ENCODE data around the gene RAC2. TPM values are rescaled to one million over a fixed set of nuclear protein-coding genes. Genes with fewer than 3 reads are reported as not detected.

The RAC2 gene
- total and polyA plus RNA-seq, 2 of the 8 experiments (the other 6 are each of a cell fraction or from before 2014, with no cell fraction given): 2.3 to 4.3 TPM

DNA sequence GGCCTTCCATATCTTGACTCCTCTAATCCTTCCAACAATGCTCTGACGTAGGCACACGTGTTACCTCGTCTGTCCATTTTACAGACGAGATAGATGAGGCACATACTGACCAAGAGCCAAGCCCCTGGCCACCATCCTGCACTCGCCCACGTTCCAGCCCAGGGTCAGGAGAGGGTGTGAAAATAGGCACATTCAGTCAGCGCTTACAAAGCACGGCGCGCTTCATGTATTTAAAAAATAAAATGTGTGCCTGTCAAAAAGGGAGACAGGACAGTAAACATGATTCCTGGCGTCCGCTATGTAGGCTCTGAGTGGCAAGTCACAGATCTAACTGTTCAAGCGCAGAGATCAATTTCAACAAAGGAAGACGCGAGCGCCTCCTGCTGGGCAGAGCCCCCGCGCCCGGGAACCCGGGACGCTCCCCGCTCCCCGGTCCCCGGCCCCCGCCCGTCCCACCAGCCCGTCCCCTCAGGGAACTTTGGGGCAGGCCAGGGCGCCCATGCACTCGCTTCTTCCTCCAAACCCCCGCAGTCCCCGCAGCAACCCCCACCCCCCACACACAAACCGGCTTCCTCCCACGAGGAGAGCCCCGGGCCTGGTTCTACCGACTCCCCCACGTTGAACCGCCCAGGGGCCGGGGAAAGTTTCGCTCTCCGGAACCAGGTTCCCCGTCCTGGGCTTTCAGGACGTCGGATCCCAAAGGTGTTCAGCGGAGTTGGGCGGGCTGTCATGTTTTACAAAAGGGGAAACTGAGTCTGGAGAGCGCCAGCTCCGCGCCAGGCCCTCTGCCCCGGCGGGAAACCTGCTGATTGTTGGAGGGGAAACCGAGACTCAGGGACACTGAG, 45.6 kb downstream of the RAC2 start:
- peaks cover 5% of the 10 kb centered on the region for H3K23me2 ChIP-seq (ENCODE audit: low read depth, low read length)
- H4K8ac ChIP-seq (ENCODE audit: extremely low read depth, insufficient read depth, low read length): peak overlapping the region; percentile 88; the same call in 1 of the 2 replicates
- ChIA-PET POLR2A (ENCODE audit: partially characterized antibody) (interaction anchor here (0.9 to 1.5 kb wide), 6 partner anchors 9 to 188 kb away, joined by 3 to 4 read pairs (median 3); no protein-coding TSS in a partner anchor), CTCF (ENCODE audit: partially characterized antibody) (interaction anchor here (0.6 to 7.7 kb wide), 40 partner anchors 9 to 401 kb away, joined by 3 to 77 read pairs (median 4); partner anchors contain the start of genes C1QTNF6 and SSTR3)
- peak overlapping the region; percentile 83 for H4K5ac ChIP-seq (ENCODE audit: insufficient read length, low read depth, low read length)
- H3K9me3 ChIP-seq (ENCODE audit: insufficient read depth in 2 of 2, low read depth in 1 of 2, low read length in 1 of 2): no peaks in the 10 kb centered on the region
- H3K18ac ChIP-seq (ENCODE audit: extremely low read depth, low read length): peak overlapping the region; percentile 96
- H3K27ac ChIP-seq (ENCODE audit: low read depth, low read length): no peak overlapping the region
- H2AK5ac ChIP-seq (ENCODE audit: low read depth, low read length): no peak overlapping the region
- no peaks in the 10 kb centered on the region for H3K79me2 ChIP-seq (ENCODE audit: control insufficient read depth in 1 of 2, insufficient read depth in 2 of 2, low read length in 2 of 2)
- FAIRE-seq: no peak
- H3K27me3 ChIP-seq (replicated peaks in 1 of 4; ENCODE audit: control insufficient read depth in 3 of 4, extremely low read depth in 1 of 4, insufficient read depth in 3 of 4, low read length in 3 of 4): no peaks in the 10 kb centered on the region
- peaks cover 0 to 4% of the 10 kb centered on the region in 2 experiments for H4K20me1 ChIP-seq (replicated peaks in 1 of 2; ENCODE audit: control insufficient read depth in 1 of 2, insufficient read depth in 2 of 2, low read length in 2 of 2)
- WGBS, 2 experiments (ENCODE audit: extremely low coverage in 1 of 2, insufficient coverage in 1 of 2, insufficient read length in 1 of 2, insufficient replicate concordance in 2 of 2, low coverage in 1 of 2, low lambda C conversion rate in 2 of 2, missing lambda C conversion rate in 1 of 2): 15% methylated on average over 28 of the region's 51 CpGs; no CpG with 5 or more reads in 1 of the 2 experiments
- H3K79me1 ChIP-seq (ENCODE audit: low read depth, low read length): no peaks in the 10 kb centered on the region
- H2BK12ac ChIP-seq (ENCODE audit: low read depth, low read length): 0 out of 2 replicates have a peak overlapping the region, but pooled peaks have one; percentile 60
- H3K9ac ChIP-seq (replicated peaks in 1 of 4; ENCODE audit: extremely low read depth in 1 of 4, low read depth in 3 of 4, low read length in 3 of 4): peak overlapping the region in 3 of 4 experiments; percentile 66 to 70 (median 70); a peak in 5 of 7 replicates
- H3K4ac ChIP-seq (replicated peaks; ENCODE audit: insufficient read length, low read depth, low read length): peak overlapping the region; percentile 62
- no peak overlapping the region for H2BK20ac ChIP-seq (ENCODE audit: low read length)
- DNase-seq (ENCODE audit: low read depth in 1 of 2, low spot score in 2 of 2): peak in 1 of 2 experiments; percentile 95
- no peak overlapping the region for H2BK120ac ChIP-seq (replicated peaks; ENCODE audit: low read depth, low read length)
- peak overlapping the region; percentile 61 to 78 (median 73) for H3K4me3 ChIP-seq (ENCODE audit: extremely low read depth in 1 of 4, insufficient read depth in 2 of 4, low read depth in 3 of 4, low read length in 4 of 4)
- peaks cover 3 to 19% (median 10%) of the 10 kb centered on the region in 4 experiments; a peak in 5 of 7 replicates for H3K4me1 ChIP-seq (replicated peaks in 1 of 4; ENCODE audit: control insufficient read depth in 3 of 4, insufficient read depth in 4 of 4, low read length in 3 of 4)
- H3K36me3 ChIP-seq (ENCODE audit: control insufficient read depth in 2 of 4, insufficient read depth in 4 of 4, low read length in 3 of 4): no peaks in the 10 kb centered on the region
- H2BK5ac ChIP-seq (ENCODE audit: low read depth, low read length): peak overlapping the region; percentile 35; the same call in 1 of the 2 replicates
- H2BK15ac ChIP-seq (ENCODE audit: low read length): peak overlapping the region; percentile 72; the same call in 1 of the 2 replicates
- H3K4me2 ChIP-seq (ENCODE audit: insufficient read depth in 1 of 2, low read depth in 2 of 2, low read length in 2 of 2): peak overlapping the region; percentile 81 to 96
- 0 out of 2 replicates have a peak overlapping the region, but pooled peaks have one; percentile 28 for H2AFZ ChIP-seq (ENCODE audit: low read length)
- H3K14ac ChIP-seq (ENCODE audit: insufficient read length): peak overlapping the region; percentile 20
- no peak overlapping the region for H3K23ac ChIP-seq (ENCODE audit: insufficient read length)
- peak overlapping the region; percentile 86 for H3K56ac ChIP-seq (replicated peaks; ENCODE audit: insufficient read length, low read depth, low read length)
- H4K91ac ChIP-seq (replicated peaks; ENCODE audit: insufficient read length, low read length): peak overlapping the region; percentile 45
- TF ChIP-seq TEAD4 (IDR thresholded peaks at IDR 0.05; ENCODE audit: low read depth, low read length) (no peak), EZH2 (IDR thresholded peaks at IDR 0.05; ENCODE audit: low read depth, low read length, severe bottlenecking) (no peak), CHD2 (IDR thresholded peaks at IDR 0.05; ENCODE audit: low read length) (no peak), PHF8 (conservative IDR thresholded peaks at IDR 0.05; ENCODE audit: low read depth, low read length) (no peak), CREB1 (IDR thresholded peaks at IDR 0.05) (no peak), MAFK (IDR thresholded peaks at IDR 0.05; ENCODE audit: low read depth, low read length) (no peak), GABPA (IDR thresholded peaks at IDR 0.05; ENCODE audit: borderline replicate concordance, insufficient read depth, low read length) (no peak), POLR2A (IDR thresholded peaks at IDR 0.05; ENCODE audit: control extremely low read depth in 1 of 2, low read depth in 2 of 2, low read length in 2 of 2) (no peak), CBX5 (IDR thresholded peaks at IDR 0.05; ENCODE audit: low read depth, low read length) (no peak), HDAC2 (IDR thresholded peaks at IDR 0.05; ENCODE audit: borderline replicate concordance in 1 of 2, low read depth in 2 of 2, low read length in 2 of 2) (0 out of 4 replicates have a peak, but pooled peaks of 1 of the 2 experiments have one; percentile 22)
